ENCODE results near the gene CHMP4B. TPM values are rescaled to one million over a fixed set of nuclear protein-coding genes. Genes with fewer than 3 reads are reported as not detected.

CHMP4B gene
- total RNA-seq, 1 experiment from 2014 or later: 87.5 TPM

- intact Hi-C loops (cut with micrococcal nuclease; ENCODE audit: unreplicated experiment) (no loop called here), in situ Hi-C loops (cut with HindIII; ENCODE audit: low pct_unique_long_range_greater_than_20kb, low sequenced_read_pairs) (no loop called here)
- CTCF ChIA-PET: no interaction called here
- Histone ChIP-seq H3K4me3 (ENCODE audit: low read depth in 2 of 2, low read length in 2 of 2) (no peak overlapping the region), H3K27me3 (ENCODE audit: control insufficient read depth, insufficient read depth, low read length) (no peaks in the 10 kb centered on the region), H3K36me3 (ENCODE audit: control insufficient read depth, insufficient read depth, low read length) (no peaks in the 10 kb centered on the region; the same call in 1 of the 2 replicates), H3K9me3 (ENCODE audit: control insufficient read depth, insufficient read depth, low read depth, low read length) (no peaks in the 10 kb centered on the region), H3K4me1 (ENCODE audit: control insufficient read depth, insufficient read depth, low read length) (peaks cover 5% of the 10 kb centered on the region; the same call in 1 of the 2 replicates), H3K27ac (ENCODE audit: low read length) (no peak overlapping the region)
- ATAC-seq (no peak), DNase-seq (ENCODE audit: low read depth, low spot score) (no peak)
- BruUV-seq (replicated peaks): no TSS peak
- TF ChIP-seq POLR2AphosphoS5 (IDR thresholded peaks at IDR 0.05; ENCODE audit: low read depth, low read length) (no peak), TCF7L2 (IDR thresholded peaks at IDR 0.05; ENCODE audit: low read depth, low read length) (no peak), REST (IDR thresholded peaks at IDR 0.05; ENCODE audit: insufficient read depth in 1 of 2, low read depth in 2 of 2, low read length in 1 of 2) (no peak), SIN3A (IDR thresholded peaks at IDR 0.05; ENCODE audit: borderline replicate concordance, insufficient read depth, low read depth, low read length) (no peak)
- TF ChIP-seq, protein P1, sequence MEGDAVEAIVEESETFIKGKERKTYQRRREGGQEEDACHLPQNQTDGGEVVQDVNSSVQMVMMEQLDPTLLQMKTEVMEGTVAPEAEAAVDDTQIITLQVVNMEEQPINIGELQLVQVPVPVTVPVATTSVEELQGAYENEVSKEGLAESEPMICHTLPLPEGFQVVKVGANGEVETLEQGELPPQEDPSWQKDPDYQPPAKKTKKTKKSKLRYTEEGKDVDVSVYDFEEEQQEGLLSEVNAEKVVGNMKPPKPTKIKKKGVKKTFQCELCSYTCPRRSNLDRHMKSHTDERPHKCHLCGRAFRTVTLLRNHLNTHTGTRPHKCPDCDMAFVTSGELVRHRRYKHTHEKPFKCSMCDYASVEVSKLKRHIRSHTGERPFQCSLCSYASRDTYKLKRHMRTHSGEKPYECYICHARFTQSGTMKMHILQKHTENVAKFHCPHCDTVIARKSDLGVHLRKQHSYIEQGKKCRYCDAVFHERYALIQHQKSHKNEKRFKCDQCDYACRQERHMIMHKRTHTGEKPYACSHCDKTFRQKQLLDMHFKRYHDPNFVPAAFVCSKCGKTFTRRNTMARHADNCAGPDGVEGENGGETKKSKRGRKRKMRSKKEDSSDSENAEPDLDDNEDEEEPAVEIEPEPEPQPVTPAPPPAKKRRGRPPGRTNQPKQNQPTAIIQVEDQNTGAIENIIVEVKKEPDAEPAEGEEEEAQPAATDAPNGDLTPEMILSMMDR (IDR thresholded peaks at IDR 0.05): no peak
- POLR2A ChIA-PET: no interaction called here
These were observed 39.0 kb downstream of the CHMP4B start for GRCh38 chr20:33850159-33850558.

- Histone ChIP-seq H3K36me3 (ENCODE audit: control insufficient read depth, insufficient read depth, low read length) (no peaks in the 10 kb centered on the region; the same call in 1 of the 2 replicates), H3K9me3 (ENCODE audit: control insufficient read depth, insufficient read depth, low read depth, low read length) (no peaks in the 10 kb centered on the region), H3K4me3 (ENCODE audit: low read depth in 2 of 2, low read length in 2 of 2) (no peak overlapping the region), H3K27me3 (ENCODE audit: control insufficient read depth, insufficient read depth, low read length) (no peaks in the 10 kb centered on the region), H3K4me1 (ENCODE audit: control insufficient read depth, insufficient read depth, low read length) (no peaks in the 10 kb centered on the region), H3K27ac (ENCODE audit: low read length) (no peak overlapping the region)
- ChIA-PET CTCF (no interaction called here), POLR2A (no interaction called here)
- TF ChIP-seq SIN3A (IDR thresholded peaks at IDR 0.05; ENCODE audit: borderline replicate concordance, insufficient read depth, low read depth, low read length): no peak
- no peak for TF ChIP-seq POLR2AphosphoS5 (IDR thresholded peaks at IDR 0.05; ENCODE audit: low read depth, low read length)
- TF ChIP-seq, protein P1 (IDR thresholded peaks at IDR 0.05): no peak
- TF ChIP-seq REST (IDR thresholded peaks at IDR 0.05; ENCODE audit: insufficient read depth in 1 of 2, low read depth in 2 of 2, low read length in 1 of 2): no peak
- no peak for TF ChIP-seq TCF7L2 (IDR thresholded peaks at IDR 0.05; ENCODE audit: low read depth, low read length)
- DNase-seq (ENCODE audit: low read depth, low spot score) (no peak), ATAC-seq (no peak)
- no TSS peak for BruUV-seq (replicated peaks)
- intact Hi-C loops (cut with micrococcal nuclease; ENCODE audit: unreplicated experiment) (no loop called here), in situ Hi-C loops (cut with HindIII; ENCODE audit: low pct_unique_long_range_greater_than_20kb, low sequenced_read_pairs) (no loop called here)
These were observed 40.8 kb downstream of the CHMP4B start for GRCh38 chr20:33851842-33852466.
